PFSK-1 (cell line): ENCODE measurements around the gene GIPC2.

Experiments used
- FOXP2 ChIP-seq: optimal IDR thresholded peaks from 2 replicates; pipeline ENCODE3; 2011; ENCODE audit warnings: borderline replicate concordance, control low read depth, inconsistent platforms; ENCODE audit not compliant: insufficient read depth; ENCODE audit errors: extremely low read length, extremely low read depth
- POLR2AphosphoS5 ChIP-seq: IDR thresholded peaks from 2 replicates; pipeline ENCODE4 v1.6.1; 2012; ENCODE audit warnings: low read depth, mild to moderate bottlenecking, control low read depth, low read length, moderate library complexity
- REST ChIP-seq, 2 experiments: IDR thresholded peaks; 2 replicates each; pipeline versions ENCODE4 v1.6.1 to v1.8.0; 2011 to 2012; ENCODE audit warnings: low read depth in 2 of 2, low read length in 2 of 2, control low read depth in 1 of 2, inconsistent platforms in 1 of 2, mild to moderate bottlenecking in 1 of 2, moderate library complexity in 1 of 2; ENCODE audit not compliant: insufficient read depth in 1 of 2
- SIN3A ChIP-seq: IDR thresholded peaks from 2 replicates; pipeline ENCODE4 v1.6.1; 2012; ENCODE audit warnings: mild to moderate bottlenecking, low read length, moderate library complexity, borderline replicate concordance; ENCODE audit not compliant: insufficient read depth
- TAF1 ChIP-seq: IDR thresholded peaks from 2 replicates; pipeline ENCODE4 v1.6.1; 2012; ENCODE audit warnings: low read length, control low read depth, borderline replicate concordance; ENCODE audit not compliant: insufficient read depth

- TF ChIP-seq SIN3A (no peak), POLR2AphosphoS5 (no peak), REST (IDR thresholded peaks at IDR 0.05; ENCODE audit: insufficient read depth in 1 of 2, low read depth in 2 of 2, low read length in 2 of 2) (no peak), FOXP2 (no peak), TAF1 (no peak)
Observed at GRCh38 chr1:78019024-78019423, 26.7 kb upstream of the GIPC2 start.
